22Rv1 (cell line): ENCODE data around the gene DACH2.

Experiments used
- CTCF ChIP-seq: fragments of 450-650 bp; IDR thresholded peaks from 2 replicates; pipeline ENCODE4 v1.5.1; 2017; ENCODE audit warnings: mild to moderate bottlenecking
- ZFX ChIP-seq: fragments of 450-650 bp; IDR thresholded peaks from 2 replicates; pipeline ENCODE4 v1.6.1; 2017; ENCODE audit warnings: antibody characterized with exemption, borderline replicate concordance

GRCh38 chrX:86455495-86455894 lies 307.2 kb downstream of the DACH2 start:
- TF ChIP-seq CTCF (no peak), ZFX (no peak)
